ENCODE measurements around the gene PPP1R3D. TPM values are rescaled to one million over a fixed set of nuclear protein-coding genes. Genes with fewer than 3 reads are reported as not detected.
A peak's percentile ranks its signal among the peaks of the same experiment; 100 is the strongest.

Gene PPP1R3D
- total RNA-seq, 2 donors from 2014 or later, result 3.9 to 6.1 TPM

GRCh38 chr20:59985864-59986263 is 45.8 kb upstream of the PPP1R3D start:
- H3K27me3 Mint-ChIP-seq (ENCODE audit: insufficient read depth), result no peaks in the 10 kb centered on the region
- 87 to 92% methylated on average over 2 to 3 of the region's 3 CpGs for WGBS, 2 experiments (ENCODE audit: insufficient coverage in 1 of 2, insufficient read length in 1 of 2)

DNA sequence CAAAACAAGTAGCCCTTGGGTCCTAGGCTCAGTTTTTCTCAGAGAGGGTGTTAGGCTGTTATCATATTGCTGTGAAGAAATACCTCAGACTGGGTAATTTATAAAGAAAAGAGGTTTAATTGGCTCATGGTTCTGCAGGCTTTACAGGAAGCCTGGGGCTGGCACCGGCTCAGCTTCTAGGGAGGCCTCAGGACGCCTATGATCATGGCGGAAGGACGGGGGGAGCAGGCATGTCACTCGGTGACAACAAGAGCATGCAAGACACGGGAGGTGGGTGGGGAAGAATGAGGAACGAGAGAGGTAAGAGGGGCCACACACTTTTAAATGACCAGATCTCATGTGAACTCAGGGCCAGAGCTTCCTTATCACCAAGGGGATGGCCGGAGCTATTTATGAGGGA is 45.1 kb upstream of the PPP1R3D start:
- Histone ChIP-seq H3K36me3 (ENCODE audit: control insufficient read depth, insufficient read depth, low read length) (no peaks in the 10 kb centered on the region), H3K9ac (ENCODE audit: extremely low read depth, low read length, poor library complexity, severe bottlenecking) (no peak overlapping the region), H3K9me3 (ENCODE audit: control insufficient read depth, low read length) (no peaks in the 10 kb centered on the region), H3K27me3 (ENCODE audit: control insufficient read depth, insufficient read depth, low read length, poor library complexity, severe bottlenecking) (no peaks in the 10 kb centered on the region), H3K27ac (ENCODE audit: low read depth, low read length) (no peak overlapping the region), H3K4me3 (ENCODE audit: low read length) (no peak overlapping the region), H3K4me1 (ENCODE audit: control insufficient read depth, insufficient read depth, low read length) (no peaks in the 10 kb centered on the region)
- H3K4me1 Mint-ChIP-seq, result peaks cover 11% of the 10 kb centered on the region
- H3K4me3 Mint-ChIP-seq, result no peak overlapping the region
- no peak overlapping the region for H3K27ac Mint-ChIP-seq
- DNase-seq, result no peak
- TF ChIP-seq CTCF (conservative IDR thresholded peaks at IDR 0.05), result no peak
- WGBS, 2 experiments (ENCODE audit: insufficient coverage in 1 of 2, insufficient read length in 1 of 2), result 92 to 98% methylated on average over 8 of the region's 8 CpGs
- H3K9me3 Mint-ChIP-seq, result no peaks in the 10 kb centered on the region
- peaks cover 2% of the 10 kb centered on the region for H3K36me3 Mint-ChIP-seq (ENCODE audit: low read depth)
- no peaks in the 10 kb centered on the region for H3K27me3 Mint-ChIP-seq (ENCODE audit: insufficient read depth)

More at GRCh38 chr20:59985864-59986263, 45.8 kb upstream of the PPP1R3D start:
- Mint-ChIP-seq H3K9me3 (no peaks in the 10 kb centered on the region), H3K4me1 (peaks cover 12% of the 10 kb centered on the region), H3K27ac (no peak overlapping the region), H3K36me3 (ENCODE audit: low read depth) (peaks cover 2% of the 10 kb centered on the region), H3K4me3 (no peak overlapping the region)
- Histone ChIP-seq H3K9ac (ENCODE audit: extremely low read depth, low read length, poor library complexity, severe bottlenecking) (no peak overlapping the region), H3K27me3 (ENCODE audit: control insufficient read depth, insufficient read depth, low read length, poor library complexity, severe bottlenecking) (no peaks in the 10 kb centered on the region), H3K36me3 (ENCODE audit: control insufficient read depth, insufficient read depth, low read length) (no peaks in the 10 kb centered on the region), H3K9me3 (ENCODE audit: control insufficient read depth, low read length) (no peaks in the 10 kb centered on the region), H3K27ac (ENCODE audit: low read depth, low read length) (no peak overlapping the region), H3K4me3 (ENCODE audit: low read length) (no peak overlapping the region), H3K4me1 (ENCODE audit: control insufficient read depth, insufficient read depth, low read length) (no peaks in the 10 kb centered on the region)
- peak; percentile 69 for TF ChIP-seq CTCF (conservative IDR thresholded peaks at IDR 0.05)
- no peak for DNase-seq

DNA sequence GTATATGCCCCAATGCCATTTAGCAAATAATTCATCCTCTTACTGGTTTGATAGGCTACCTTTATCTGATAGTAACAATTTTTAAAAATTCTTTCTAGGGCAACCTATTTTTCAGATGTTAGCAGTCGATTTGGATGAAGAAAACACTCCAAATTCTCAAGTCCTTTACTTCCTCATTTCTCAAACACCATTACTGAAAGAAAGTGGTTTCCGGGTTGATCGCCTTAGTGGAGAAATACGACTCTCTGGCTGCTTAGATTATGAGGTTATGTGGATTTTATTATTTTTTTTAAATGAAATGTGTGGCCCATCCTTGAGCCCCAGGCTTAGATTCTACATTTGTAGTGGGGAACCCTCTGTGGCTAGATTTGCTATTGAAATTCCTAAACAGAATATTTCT is 44.4 kb upstream of the PPP1R3D start:
- no peaks in the 10 kb centered on the region for H3K4me1 ChIP-seq (ENCODE audit: control insufficient read depth, insufficient read depth, low read length)
- H3K27me3 Mint-ChIP-seq (ENCODE audit: insufficient read depth), result no peaks in the 10 kb centered on the region
- 83% methylated on average over 4 of the region's 4 CpGs; no CpG with 5 or more reads in 1 of the 2 experiments for WGBS, 2 experiments (ENCODE audit: insufficient coverage in 1 of 2, insufficient read length in 1 of 2)

More for the DNA sequence above, 44.4 kb upstream of the PPP1R3D start:
- Histone ChIP-seq H3K27ac (ENCODE audit: low read depth, low read length) (no peak overlapping the region), H3K9ac (ENCODE audit: extremely low read depth, low read length, poor library complexity, severe bottlenecking) (no peak overlapping the region), H3K27me3 (ENCODE audit: control insufficient read depth, insufficient read depth, low read length, poor library complexity, severe bottlenecking) (no peaks in the 10 kb centered on the region), H3K9me3 (ENCODE audit: control insufficient read depth, low read length) (no peaks in the 10 kb centered on the region), H3K36me3 (ENCODE audit: control insufficient read depth, insufficient read depth, low read length) (no peaks in the 10 kb centered on the region), H3K4me3 (ENCODE audit: low read length) (no peak overlapping the region)
- DNase-seq, result no peak
- Mint-ChIP-seq H3K4me1 (peaks cover 11% of the 10 kb centered on the region), H3K9me3 (no peaks in the 10 kb centered on the region), H3K4me3 (no peak overlapping the region), H3K27ac (no peak overlapping the region), H3K36me3 (ENCODE audit: low read depth) (peaks cover 2% of the 10 kb centered on the region)
- no peak for TF ChIP-seq CTCF (conservative IDR thresholded peaks at IDR 0.05)

Measured in endodermal cell (in vitro differentiated cells).